ENCODE measurements around the gene UBR4.

DNA sequence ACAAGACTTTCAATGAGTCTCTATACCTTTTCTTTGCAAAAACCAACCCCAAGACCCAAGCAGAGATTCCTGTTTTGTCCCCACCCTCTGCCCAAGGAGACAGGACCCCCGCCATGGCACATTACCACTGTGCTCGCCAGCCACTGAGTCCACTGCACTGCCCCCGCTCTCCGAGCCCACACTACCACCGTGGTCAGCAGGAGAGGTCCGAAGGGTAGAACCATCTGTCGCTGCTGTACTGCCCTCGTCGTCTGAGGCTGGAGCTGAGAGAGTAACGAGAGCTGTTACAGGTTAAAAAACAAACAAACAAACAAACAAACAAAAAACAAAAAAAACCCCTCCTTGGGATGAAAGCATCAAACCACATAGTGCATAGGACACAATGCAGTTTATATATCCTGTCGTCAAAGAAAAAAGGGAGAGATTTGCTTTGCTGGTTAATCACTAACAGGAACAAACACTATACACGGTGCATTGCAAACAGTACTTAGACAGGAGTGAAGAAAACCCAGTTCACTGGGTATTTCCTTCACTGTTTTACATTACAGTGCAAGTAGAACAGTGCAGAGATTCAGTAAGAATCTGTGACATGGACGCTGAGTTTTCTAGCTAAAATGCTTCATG is 71.0 kb downstream of the UBR4 start:
- TF ChIP-seq POLR2A (IDR thresholded peaks at IDR 0.05): no peak
- TF ChIP-seq POLR2AphosphoS5 (IDR thresholded peaks at IDR 0.05): no peak

Data from sigmoid colon (tissue), 4 donors.